ENCODE results near the gene KLHL22.

GRCh38 chr22:20426259-20426615 lies 69.4 kb downstream of the KLHL22 start:
- TF ChIP-seq EP300 (IDR thresholded peaks at IDR 0.05; ENCODE audit: borderline replicate concordance) (no peak), ZBTB7A (IDR thresholded peaks at IDR 0.05; ENCODE audit: low read depth) (no peak), CEBPB (IDR thresholded peaks at IDR 0.05) (no peak), RAD21 (IDR thresholded peaks at IDR 0.05; ENCODE audit: low read depth) (no peak), YY1 (IDR thresholded peaks at IDR 0.05; ENCODE audit: low read depth) (no peak), TAF1 (IDR thresholded peaks at IDR 0.05; ENCODE audit: low read depth) (no peak), TEAD4 (IDR thresholded peaks at IDR 0.05) (no peak), USF1 (IDR thresholded peaks at IDR 0.05) (no peak), EGR1 (IDR thresholded peaks at IDR 0.05) (no peak), FOXM1 (IDR thresholded peaks at IDR 0.05; ENCODE audit: borderline replicate concordance, low read depth) (no peak), TCF12 (IDR thresholded peaks at IDR 0.05; ENCODE audit: low read depth) (no peak), REST (IDR thresholded peaks at IDR 0.05; ENCODE audit: low read depth) (no peak), CREB1 (IDR thresholded peaks at IDR 0.05; ENCODE audit: low read depth) (no peak)
- TF ChIP-seq, protein P1, sequence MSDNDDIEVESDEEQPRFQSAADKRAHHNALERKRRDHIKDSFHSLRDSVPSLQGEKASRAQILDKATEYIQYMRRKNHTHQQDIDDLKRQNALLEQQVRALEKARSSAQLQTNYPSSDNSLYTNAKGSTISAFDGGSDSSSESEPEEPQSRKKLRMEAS (IDR thresholded peaks at IDR 0.05): no peak
